Measurements from ENCODE around the gene LAMC2. TPM values are rescaled to one million over a fixed set of nuclear protein-coding genes. Genes with fewer than 3 reads are reported as not detected.

The LAMC2 gene
- total RNA-seq, 2 donors from 2014 or later, result 0.04 to 0.05 TPM

- no peak overlapping the region for H3K27ac Mint-ChIP-seq
- H3K9me3 Mint-ChIP-seq, result no peaks in the 10 kb centered on the region
- no peak overlapping the region for H3K4me3 Mint-ChIP-seq
- ATAC-seq (replicated peaks), result no peak
- H3K36me3 Mint-ChIP-seq (ENCODE audit: low read depth), result no peaks in the 10 kb centered on the region
- peaks cover 9% of the 10 kb centered on the region for H3K27me3 Mint-ChIP-seq
- H3K4me1 Mint-ChIP-seq, result no peaks in the 10 kb centered on the region
Observed at GRCh38 chr1:183282101-183282855, 96.2 kb downstream of the LAMC2 start.

GRCh38 chr1:183283286-183283685 lies 97.2 kb downstream of the LAMC2 start:
- Mint-ChIP-seq H3K27ac (no peak overlapping the region), H3K4me1 (no peaks in the 10 kb centered on the region), H3K4me3 (no peak overlapping the region), H3K27me3 (peaks cover 9% of the 10 kb centered on the region), H3K36me3 (ENCODE audit: low read depth) (no peaks in the 10 kb centered on the region), H3K9me3 (no peaks in the 10 kb centered on the region)
- ATAC-seq (replicated peaks), result no peak

GRCh38 chr1:183284086-183284485 lies 98.0 kb downstream of the LAMC2 start:
- Mint-ChIP-seq H3K27ac (no peak overlapping the region), H3K4me1 (no peaks in the 10 kb centered on the region), H3K27me3 (peaks cover 9% of the 10 kb centered on the region), H3K9me3 (no peaks in the 10 kb centered on the region), H3K4me3 (no peak overlapping the region), H3K36me3 (ENCODE audit: low read depth) (no peaks in the 10 kb centered on the region)
- ATAC-seq (replicated peaks), result no peak

GRCh38 chr1:183285256-183285655 lies 99.2 kb downstream of the LAMC2 start:
- Mint-ChIP-seq H3K4me1 (no peaks in the 10 kb centered on the region), H3K9me3 (no peaks in the 10 kb centered on the region), H3K4me3 (no peak overlapping the region), H3K36me3 (ENCODE audit: low read depth) (no peaks in the 10 kb centered on the region), H3K27ac (no peak overlapping the region), H3K27me3 (peaks cover 12% of the 10 kb centered on the region)
- ATAC-seq (replicated peaks), result no peak

- H3K9me3 Mint-ChIP-seq, result no peaks in the 10 kb centered on the region
Observed at GRCh38 chr1:183285746-183286145, 99.7 kb downstream of the LAMC2 start.

GRCh38 chr1:183287191-183287675 lies 101.2 kb downstream of the LAMC2 start:
- no peaks in the 10 kb centered on the region for H3K4me1 Mint-ChIP-seq

More at GRCh38 chr1:183285746-183286145, 99.7 kb downstream of the LAMC2 start:
- Mint-ChIP-seq H3K27ac (no peak overlapping the region), H3K27me3 (peaks cover 12% of the 10 kb centered on the region), H3K4me3 (no peak overlapping the region), H3K4me1 (no peaks in the 10 kb centered on the region), H3K36me3 (ENCODE audit: low read depth) (no peaks in the 10 kb centered on the region)
- no peak for ATAC-seq (replicated peaks)

GRCh38 chr1:183288583-183288982 lies 102.5 kb downstream of the LAMC2 start:
- Mint-ChIP-seq H3K4me1 (no peaks in the 10 kb centered on the region), H3K9me3 (no peaks in the 10 kb centered on the region), H3K27ac (no peak overlapping the region), H3K36me3 (ENCODE audit: low read depth) (no peaks in the 10 kb centered on the region), H3K4me3 (no peak overlapping the region), H3K27me3 (peaks cover 8% of the 10 kb centered on the region)
- ATAC-seq (replicated peaks), result no peak

More at GRCh38 chr1:183287191-183287675, 101.2 kb downstream of the LAMC2 start:
- H3K27ac Mint-ChIP-seq, result no peak overlapping the region
- H3K9me3 Mint-ChIP-seq, result no peaks in the 10 kb centered on the region
- ATAC-seq (replicated peaks), result no peak
- no peaks in the 10 kb centered on the region for H3K36me3 Mint-ChIP-seq (ENCODE audit: low read depth)
- peaks cover 12% of the 10 kb centered on the region for H3K27me3 Mint-ChIP-seq
- H3K4me3 Mint-ChIP-seq, result no peak overlapping the region

GRCh38 chr1:183289051-183289496 lies 103.0 kb downstream of the LAMC2 start:
- Mint-ChIP-seq H3K27me3 (peaks cover 8% of the 10 kb centered on the region), H3K27ac (no peak overlapping the region), H3K4me3 (no peak overlapping the region), H3K36me3 (ENCODE audit: low read depth) (no peaks in the 10 kb centered on the region), H3K9me3 (no peaks in the 10 kb centered on the region), H3K4me1 (no peaks in the 10 kb centered on the region)
- ATAC-seq (replicated peaks), result no peak

GRCh38 chr1:183290628-183291027 lies 104.6 kb downstream of the LAMC2 start:
- no peak overlapping the region for H3K4me3 Mint-ChIP-seq
- no peaks in the 10 kb centered on the region for H3K9me3 Mint-ChIP-seq
- no peaks in the 10 kb centered on the region for H3K36me3 Mint-ChIP-seq (ENCODE audit: low read depth)
- H3K27me3 Mint-ChIP-seq, result peaks cover 2% of the 10 kb centered on the region
- H3K27ac Mint-ChIP-seq, result no peak overlapping the region
- no peaks in the 10 kb centered on the region for H3K4me1 Mint-ChIP-seq
- ATAC-seq (replicated peaks), result no peak

GRCh38 chr1:183291216-183291762 lies 105.2 kb downstream of the LAMC2 start:
- no peak overlapping the region for H3K27ac Mint-ChIP-seq
- H3K4me1 Mint-ChIP-seq, result no peaks in the 10 kb centered on the region
- H3K27me3 Mint-ChIP-seq, result peaks cover 2% of the 10 kb centered on the region
- no peaks in the 10 kb centered on the region for H3K36me3 Mint-ChIP-seq (ENCODE audit: low read depth)
- no peak overlapping the region for H3K4me3 Mint-ChIP-seq
- H3K9me3 Mint-ChIP-seq, result no peaks in the 10 kb centered on the region
- no peak for ATAC-seq (replicated peaks)

GRCh38 chr1:183291802-183292514 lies 105.9 kb downstream of the LAMC2 start:
- Mint-ChIP-seq H3K27me3 (peaks cover 6% of the 10 kb centered on the region), H3K36me3 (ENCODE audit: low read depth) (no peaks in the 10 kb centered on the region), H3K4me1 (no peaks in the 10 kb centered on the region), H3K4me3 (no peak overlapping the region), H3K9me3 (no peaks in the 10 kb centered on the region), H3K27ac (no peak overlapping the region)
- no peak for ATAC-seq (replicated peaks)

GRCh38 chr1:183293241-183293640 lies 107.2 kb downstream of the LAMC2 start:
- no peak overlapping the region for H3K27ac Mint-ChIP-seq
- H3K9me3 Mint-ChIP-seq, result no peaks in the 10 kb centered on the region

GRCh38 chr1:183293876-183294275 lies 107.8 kb downstream of the LAMC2 start:
- ATAC-seq (replicated peaks), result no peak
- peaks cover 14% of the 10 kb centered on the region for H3K27me3 Mint-ChIP-seq
- no peaks in the 10 kb centered on the region for H3K36me3 Mint-ChIP-seq (ENCODE audit: low read depth)
- H3K9me3 Mint-ChIP-seq, result no peaks in the 10 kb centered on the region
- H3K4me3 Mint-ChIP-seq, result no peak overlapping the region
- no peaks in the 10 kb centered on the region for H3K4me1 Mint-ChIP-seq
- H3K27ac Mint-ChIP-seq, result no peak overlapping the region

More at GRCh38 chr1:183293241-183293640, 107.2 kb downstream of the LAMC2 start:
- no peaks in the 10 kb centered on the region for H3K36me3 Mint-ChIP-seq (ENCODE audit: low read depth)
- no peak for ATAC-seq (replicated peaks)
- peaks cover 10% of the 10 kb centered on the region for H3K27me3 Mint-ChIP-seq
- H3K4me3 Mint-ChIP-seq, result no peak overlapping the region
- no peaks in the 10 kb centered on the region for H3K4me1 Mint-ChIP-seq
